Measurements from ENCODE around the gene KRTAP4-9.
"Not testable (repeated sequence)": the region's sequence is repeated elsewhere in the genome, so short reads cannot be mapped to it uniquely, and the experiment has no call there.

KRTAP4-9 gene

DNA sequence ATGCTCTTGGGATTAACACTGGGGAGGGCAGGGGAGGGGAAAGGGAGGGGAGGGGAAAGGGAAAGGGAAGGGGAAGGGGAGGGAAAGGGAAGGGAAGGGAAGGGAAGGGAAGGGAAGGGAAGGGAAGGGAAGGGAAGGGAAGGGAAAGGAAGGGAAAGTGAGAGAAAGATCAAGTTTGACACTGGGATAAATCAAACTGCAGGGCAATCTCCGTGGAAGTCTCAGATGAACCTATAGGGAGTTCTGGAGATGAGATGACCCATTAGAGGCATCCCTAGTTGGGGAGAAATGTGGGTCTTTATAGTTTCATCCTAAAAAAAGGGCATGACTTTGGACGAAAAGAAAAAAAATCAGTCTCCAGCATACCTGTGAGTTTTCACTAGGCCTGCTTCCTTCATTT lies 16.6 kb downstream of the KRTAP4-9 start:
- peaks cover 6% of the 10 kb centered on the region for H3K4me1 ChIP-seq (ENCODE audit: insufficient read depth, low read length, severe bottlenecking)

GRCh38 chr17:41123292-41123990 lies 18.3 kb downstream of the KRTAP4-9 start:
- H3K27me3 ChIP-seq (ENCODE audit: insufficient read depth, low read length); H4K20me1 ChIP-seq (ENCODE audit: insufficient read depth, low read length); H3K4me2 ChIP-seq (ENCODE audit: low read length); H3K79me2 ChIP-seq (ENCODE audit: insufficient read depth, low read length); H3K36me3 ChIP-seq (ENCODE audit: insufficient read depth, low read length); H3K27ac ChIP-seq (ENCODE audit: low read depth, low read length, poor library complexity, severe bottlenecking); H3K4me3 ChIP-seq (ENCODE audit: low read depth, low read length, poor library complexity, severe bottlenecking); H3K9me2 ChIP-seq (ENCODE audit: low read depth, low read length); H3K9me3 ChIP-seq (ENCODE audit: low read length); H3F3A ChIP-seq (ENCODE audit: insufficient read depth, low read length); H3K4me1 ChIP-seq (ENCODE audit: insufficient read depth, low read length, severe bottlenecking); H2AFZ ChIP-seq (ENCODE audit: low read length); H3K9ac ChIP-seq (ENCODE audit: low read length): not testable (repeated sequence)

More for the DNA sequence above, 16.6 kb downstream of the KRTAP4-9 start:
- Histone ChIP-seq H3K4me3 (ENCODE audit: low read depth, low read length, poor library complexity, severe bottlenecking) (no peak overlapping the region), H2AFZ (ENCODE audit: low read length) (no peak overlapping the region), H3K79me2 (ENCODE audit: insufficient read depth, low read length) (no peaks in the 10 kb centered on the region), H3K36me3 (ENCODE audit: insufficient read depth, low read length) (no peaks in the 10 kb centered on the region), H3K9ac (ENCODE audit: low read length) (no peak overlapping the region), H3F3A (ENCODE audit: insufficient read depth, low read length) (no peaks in the 10 kb centered on the region), H3K4me2 (ENCODE audit: low read length) (no peak overlapping the region), H3K27ac (ENCODE audit: low read depth, low read length, poor library complexity, severe bottlenecking) (no peak overlapping the region), H3K9me2 (ENCODE audit: low read depth, low read length) (no peaks in the 10 kb centered on the region), H4K20me1 (ENCODE audit: insufficient read depth, low read length) (no peaks in the 10 kb centered on the region), H3K27me3 (ENCODE audit: insufficient read depth, low read length) (no peaks in the 10 kb centered on the region), H3K9me3 (ENCODE audit: low read length) (no peaks in the 10 kb centered on the region)
- TF ChIP-seq, protein P1, sequence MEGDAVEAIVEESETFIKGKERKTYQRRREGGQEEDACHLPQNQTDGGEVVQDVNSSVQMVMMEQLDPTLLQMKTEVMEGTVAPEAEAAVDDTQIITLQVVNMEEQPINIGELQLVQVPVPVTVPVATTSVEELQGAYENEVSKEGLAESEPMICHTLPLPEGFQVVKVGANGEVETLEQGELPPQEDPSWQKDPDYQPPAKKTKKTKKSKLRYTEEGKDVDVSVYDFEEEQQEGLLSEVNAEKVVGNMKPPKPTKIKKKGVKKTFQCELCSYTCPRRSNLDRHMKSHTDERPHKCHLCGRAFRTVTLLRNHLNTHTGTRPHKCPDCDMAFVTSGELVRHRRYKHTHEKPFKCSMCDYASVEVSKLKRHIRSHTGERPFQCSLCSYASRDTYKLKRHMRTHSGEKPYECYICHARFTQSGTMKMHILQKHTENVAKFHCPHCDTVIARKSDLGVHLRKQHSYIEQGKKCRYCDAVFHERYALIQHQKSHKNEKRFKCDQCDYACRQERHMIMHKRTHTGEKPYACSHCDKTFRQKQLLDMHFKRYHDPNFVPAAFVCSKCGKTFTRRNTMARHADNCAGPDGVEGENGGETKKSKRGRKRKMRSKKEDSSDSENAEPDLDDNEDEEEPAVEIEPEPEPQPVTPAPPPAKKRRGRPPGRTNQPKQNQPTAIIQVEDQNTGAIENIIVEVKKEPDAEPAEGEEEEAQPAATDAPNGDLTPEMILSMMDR (IDR thresholded peaks at IDR 0.05; ENCODE audit: low read length): no peak
- TF ChIP-seq EZH2 (IDR thresholded peaks at IDR 0.05; ENCODE audit: borderline replicate concordance, low read length): no peak

- H3F3A ChIP-seq (ENCODE audit: insufficient read depth, low read length); H2AFZ ChIP-seq (ENCODE audit: low read length); H3K4me1 ChIP-seq (ENCODE audit: insufficient read depth, low read length, severe bottlenecking); H3K4me2 ChIP-seq (ENCODE audit: low read length); H3K4me3 ChIP-seq (ENCODE audit: low read depth, low read length, poor library complexity, severe bottlenecking); H3K36me3 ChIP-seq (ENCODE audit: insufficient read depth, low read length); H3K79me2 ChIP-seq (ENCODE audit: insufficient read depth, low read length); H3K27ac ChIP-seq (ENCODE audit: low read depth, low read length, poor library complexity, severe bottlenecking); H3K9me3 ChIP-seq (ENCODE audit: low read length); H4K20me1 ChIP-seq (ENCODE audit: insufficient read depth, low read length); H3K27me3 ChIP-seq (ENCODE audit: insufficient read depth, low read length); H3K9ac ChIP-seq (ENCODE audit: low read length); H3K9me2 ChIP-seq (ENCODE audit: low read depth, low read length): not testable (repeated sequence)
These were observed 18.8 kb downstream of the KRTAP4-9 start, which contains the start of gene KRTAP4-12 for GRCh38 chr17:41123991-41124371. Gene KRTAP4-12, minus strand, starts transcription at chr17:41124182. Its CDS starts 60 bp downstream, at chr17:41124122.

GRCh38 chr17:41125064-41125463 lies 19.9 kb downstream of the KRTAP4-9 start:
- no peaks in the 10 kb centered on the region for H3K27me3 ChIP-seq (ENCODE audit: insufficient read depth, low read length)
- H3F3A ChIP-seq (ENCODE audit: insufficient read depth, low read length): no peaks in the 10 kb centered on the region
- no peaks in the 10 kb centered on the region for H3K79me2 ChIP-seq (ENCODE audit: insufficient read depth, low read length)
- H3K9me3 ChIP-seq (ENCODE audit: low read length): no peaks in the 10 kb centered on the region
- no peak overlapping the region for H3K9ac ChIP-seq (ENCODE audit: low read length)
- H2AFZ ChIP-seq (ENCODE audit: low read length): no peak overlapping the region
- H4K20me1 ChIP-seq (ENCODE audit: insufficient read depth, low read length): no peaks in the 10 kb centered on the region
- H3K4me3 ChIP-seq (ENCODE audit: low read depth, low read length, poor library complexity, severe bottlenecking): no peak overlapping the region
- no peak overlapping the region for H3K4me2 ChIP-seq (ENCODE audit: low read length)
- TF ChIP-seq, protein P1 (IDR thresholded peaks at IDR 0.05; ENCODE audit: low read length): no peak
- no peak for TF ChIP-seq EZH2 (IDR thresholded peaks at IDR 0.05; ENCODE audit: borderline replicate concordance, low read length)
- H3K36me3 ChIP-seq (ENCODE audit: insufficient read depth, low read length): no peaks in the 10 kb centered on the region
- no peak overlapping the region for H3K27ac ChIP-seq (ENCODE audit: low read depth, low read length, poor library complexity, severe bottlenecking)
- peaks cover 5% of the 10 kb centered on the region for H3K4me1 ChIP-seq (ENCODE audit: insufficient read depth, low read length, severe bottlenecking)
- H3K9me2 ChIP-seq (ENCODE audit: low read depth, low read length): no peaks in the 10 kb centered on the region

Measured in OCI-LY1 (cell line).